Gastrocnemius medialis (tissue), 4 donors: ENCODE measurements around the gene RARRES1. TPM values are rescaled to one million over a fixed set of nuclear protein-coding genes. Genes with fewer than 3 reads are reported as not detected.
A peak's percentile ranks its signal among the peaks of the same experiment; 100 is the strongest.

Experiments used
- ATAC-seq, 2 donors: fragments of 150-250 bp; one replicate each; pipeline ENCODE4 v1.9.1; 2016
- DNase-seq, 2 donors: peaks; one replicate each; pipeline ENCODE4 v3.0.0-alpha.2; 2019
- H3K27ac ChIP-seq, 4 donors: fragments of 200-600 bp; sonication (generic); 1 replicate in 1 of 4; 2 replicates in 3 of 4; pipeline ENCODE4 v1.5.1; 2016 to 2018; ENCODE audit warnings: mild to moderate bottlenecking in 2 of 4, moderate library complexity in 1 of 4
- H3K27me3 ChIP-seq, 3 donors: fragments of 200-600 bp; sonication (generic) in 2 of 3; 1 replicate in 1 of 3; 2 replicates in 2 of 3; pipeline versions ENCODE4 v1.5.1 to v1.6.0; 2016 to 2019; ENCODE audit warnings: mild to moderate bottlenecking in 1 of 3, moderate library complexity in 1 of 3
- H3K36me3 ChIP-seq, 2 donors: fragments of 200-600 bp; sonication (generic) in 1 of 2; one replicate each; pipeline ENCODE4 v1.5.1; 2017 to 2018
- H3K4me1 ChIP-seq, 2 donors: fragments of 200-600 bp; sonication (generic) in 1 of 2; one replicate each; pipeline ENCODE4 v1.5.1; 2016 to 2017; ENCODE audit warnings: mild to moderate bottlenecking in 2 of 2
- H3K4me3 ChIP-seq, 4 donors: fragments of 200-600 bp; sonication (generic) in 3 of 4; 1 replicate in 1 of 4; 2 replicates in 3 of 4; pipeline ENCODE4 v1.5.1; 2016 to 2019; ENCODE audit warnings: mild to moderate bottlenecking in 2 of 4
- H3K9me3 ChIP-seq, 3 donors: fragments of 200-600 bp; sonication (generic) in 2 of 3; 1 replicate in 1 of 3; 2 replicates in 2 of 3; pipeline ENCODE4 v1.5.1; 2016 to 2019
- POLR2A ChIP-seq, 2 donors: fragments of 450-650 bp; IDR thresholded peaks; one replicate each; pipeline ENCODE4 v1.6.1; 2017; ENCODE audit warnings: antibody characterized with exemption in 2 of 2, mild to moderate bottlenecking in 2 of 2, moderate library complexity in 2 of 2
- in situ Hi-C, 4 donors: fragments of 200-750 bp; cut with MboI; loops; one replicate each; pipeline versions ENCODE4 v1.15.0 to v1.8.0; 2017; ENCODE audit warnings: low sequenced_read_pairs in 4 of 4
- intact Hi-C: fragments of 100-400 bp; cut with DNase I; formaldehyde crosslinking; loops from one replicate; pipeline ENCODE4 v1.15.1; 2023; ENCODE audit warnings: low total_unique reads
- total RNA-seq, 4 donors: library from RNA; depleted of rRNA; stranded (reverse); fragments of >200 nt; gene quantifications; one replicate each; pipeline versions ENCODE4 v1.1.0 to v1.2.3, GENCODE V29; 2016
- TF ChIP-seq, protein P1 (sequence below), 5 experiments: fragments of 450-650 bp in 3 of 5; fragments of 200-600 bp in 2 of 5; sonication (generic) in 2 of 5; IDR thresholded peaks in 4 of 5; conservative IDR thresholded peaks in 1 of 5; 1 replicate in 4 of 5; 2 replicates in 1 of 5; pipeline ENCODE4 v1.5.1; 2016 to 2019; ENCODE audit warnings: antibody characterized with exemption in 5 of 5, mild to moderate bottlenecking in 3 of 5, moderate library complexity in 3 of 5

Gene RARRES1
- total RNA-seq, 4 donors from 2014 or later, result 1.4 to 27.6 (median 4.4) TPM

DNA sequence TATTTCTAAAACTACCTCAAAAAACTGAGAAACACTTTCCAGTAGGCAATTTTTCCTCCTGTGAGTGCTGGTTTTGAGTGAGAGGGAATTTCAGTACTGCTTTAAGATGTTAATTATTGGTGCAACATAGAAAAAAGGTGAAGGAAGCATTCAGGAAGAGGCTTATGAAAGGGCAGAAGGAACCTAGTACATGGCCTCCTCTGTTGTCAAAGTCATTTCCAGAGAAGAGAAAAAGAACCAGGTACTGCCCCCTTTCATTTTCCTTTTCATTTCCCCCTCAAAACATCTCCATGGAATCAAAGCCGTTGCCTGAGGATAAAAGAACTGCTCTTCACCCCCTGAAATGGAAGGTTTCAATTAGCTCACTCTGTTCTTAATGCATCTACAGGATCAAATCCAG, 19.8 kb downstream of the RARRES1 start:
- Histone ChIP-seq H3K4me1 (peaks cover 4 to 6% of the 10 kb centered on the region in 2 donors), H3K27me3 (no peaks in the 10 kb centered on the region), H3K4me3 (no peak overlapping the region), H3K36me3 (peaks cover 0 to 14% of the 10 kb centered on the region in 2 donors), H3K27ac (peak overlapping the region in 2 of 4 donors; percentile 4 to 30), H3K9me3 (no peaks in the 10 kb centered on the region)
- ATAC-seq (no peak), DNase-seq (no peak)
- intact Hi-C loops, result no loop called here
- in situ Hi-C loops, result no loop called here
- TF ChIP-seq POLR2A (IDR thresholded peaks at IDR 0.05), result no peak
- TF ChIP-seq, protein P1, sequence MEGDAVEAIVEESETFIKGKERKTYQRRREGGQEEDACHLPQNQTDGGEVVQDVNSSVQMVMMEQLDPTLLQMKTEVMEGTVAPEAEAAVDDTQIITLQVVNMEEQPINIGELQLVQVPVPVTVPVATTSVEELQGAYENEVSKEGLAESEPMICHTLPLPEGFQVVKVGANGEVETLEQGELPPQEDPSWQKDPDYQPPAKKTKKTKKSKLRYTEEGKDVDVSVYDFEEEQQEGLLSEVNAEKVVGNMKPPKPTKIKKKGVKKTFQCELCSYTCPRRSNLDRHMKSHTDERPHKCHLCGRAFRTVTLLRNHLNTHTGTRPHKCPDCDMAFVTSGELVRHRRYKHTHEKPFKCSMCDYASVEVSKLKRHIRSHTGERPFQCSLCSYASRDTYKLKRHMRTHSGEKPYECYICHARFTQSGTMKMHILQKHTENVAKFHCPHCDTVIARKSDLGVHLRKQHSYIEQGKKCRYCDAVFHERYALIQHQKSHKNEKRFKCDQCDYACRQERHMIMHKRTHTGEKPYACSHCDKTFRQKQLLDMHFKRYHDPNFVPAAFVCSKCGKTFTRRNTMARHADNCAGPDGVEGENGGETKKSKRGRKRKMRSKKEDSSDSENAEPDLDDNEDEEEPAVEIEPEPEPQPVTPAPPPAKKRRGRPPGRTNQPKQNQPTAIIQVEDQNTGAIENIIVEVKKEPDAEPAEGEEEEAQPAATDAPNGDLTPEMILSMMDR (IDR thresholded peaks at IDR 0.05 in 4 of 5, conservative IDR thresholded peaks at IDR 0.05 in 1 of 5), result no peak

DNA sequence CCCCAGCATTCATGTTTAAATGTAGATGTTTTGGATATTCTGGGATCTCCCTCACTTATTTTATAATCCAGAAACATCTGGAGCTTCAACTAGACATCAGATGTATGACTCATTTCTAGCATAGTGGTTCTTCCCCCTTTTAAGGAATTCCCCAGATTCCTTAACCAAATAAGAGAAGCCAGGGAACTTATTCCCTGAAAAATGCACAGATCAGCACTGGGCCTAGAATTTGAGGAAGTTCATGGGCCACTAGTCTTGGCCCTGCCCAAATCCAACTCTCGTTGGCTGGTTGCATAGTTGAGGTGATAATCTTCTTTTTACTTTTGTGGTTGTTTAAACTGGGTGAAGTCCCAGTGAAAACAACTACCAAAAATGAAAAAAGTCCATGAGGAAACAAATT, 20.4 kb downstream of the RARRES1 start:
- ATAC-seq, result peak in 1 of 2 donors; percentile 41
- Histone ChIP-seq H3K27me3 (no peaks in the 10 kb centered on the region), H3K36me3 (peaks cover 0 to 14% of the 10 kb centered on the region in 2 donors), H3K27ac (peak overlapping the region in 1 of 4 donors; percentile 8), H3K9me3 (no peaks in the 10 kb centered on the region), H3K4me1 (peaks cover 4 to 6% of the 10 kb centered on the region in 2 donors), H3K4me3 (no peak overlapping the region)
- in situ Hi-C loops, result no loop called here
- no peak for TF ChIP-seq POLR2A (IDR thresholded peaks at IDR 0.05)
- TF ChIP-seq, protein P1 (IDR thresholded peaks at IDR 0.05 in 4 of 5, conservative IDR thresholded peaks at IDR 0.05 in 1 of 5), result no peak
- intact Hi-C loops, result no loop called here
- no peak for DNase-seq

DNA sequence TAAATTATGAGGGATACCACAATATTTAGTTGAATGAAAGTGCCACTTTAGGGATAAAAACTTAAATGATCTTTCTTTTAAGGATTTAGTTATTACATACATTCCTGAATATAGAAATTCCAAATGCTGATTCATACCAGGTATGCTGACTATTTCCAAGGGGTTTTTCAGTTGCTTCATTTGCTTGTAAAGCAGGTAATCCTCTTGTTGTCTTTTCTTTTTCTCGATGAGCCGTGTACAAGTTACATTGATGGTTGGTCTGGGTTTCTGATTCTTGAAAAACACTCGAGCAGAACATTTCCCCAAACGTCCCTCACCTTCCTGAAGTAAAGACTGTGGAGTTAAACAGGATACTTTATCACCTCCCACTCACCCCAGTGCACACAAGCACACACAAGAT, 21.7 kb downstream of the RARRES1 start:
- intact Hi-C loops, result no loop called here
- in situ Hi-C loops, result no loop called here

DNA sequence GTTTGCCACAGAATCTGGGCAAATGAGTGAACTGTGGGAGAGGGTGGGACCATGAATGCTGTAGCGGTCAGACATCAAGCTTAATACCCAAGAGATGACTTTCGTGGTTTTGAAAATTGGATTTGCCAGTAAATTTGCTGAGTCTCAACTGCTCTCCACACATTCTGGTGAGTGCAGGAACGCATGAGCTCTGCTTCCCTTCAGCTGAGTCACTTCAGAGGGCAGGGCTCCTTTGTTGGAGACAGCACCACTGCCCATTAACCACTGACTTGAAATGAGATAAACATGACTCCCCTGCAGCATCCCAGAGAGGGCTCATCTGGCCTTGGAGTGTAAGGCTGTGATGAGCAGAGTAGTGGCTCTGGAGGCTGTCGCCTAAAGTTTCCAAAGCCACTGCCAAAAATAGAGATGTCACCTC, 22.6 kb downstream of the RARRES1 start:
- DNase-seq (no peak), ATAC-seq (peak in 1 of 2 donors; percentile 28)
- TF ChIP-seq, protein P1 (IDR thresholded peaks at IDR 0.05 in 4 of 5, conservative IDR thresholded peaks at IDR 0.05 in 1 of 5), result no peak
- TF ChIP-seq POLR2A (IDR thresholded peaks at IDR 0.05), result no peak
- in situ Hi-C loops, result no loop called here
- Histone ChIP-seq H3K9me3 (no peaks in the 10 kb centered on the region), H3K4me1 (peaks cover 4 to 6% of the 10 kb centered on the region in 2 donors), H3K4me3 (no peak overlapping the region), H3K27ac (no peak overlapping the region), H3K27me3 (no peaks in the 10 kb centered on the region), H3K36me3 (peaks cover 0 to 14% of the 10 kb centered on the region in 2 donors)
- intact Hi-C loops, result no loop called here

More for the DNA sequence above, 21.7 kb downstream of the RARRES1 start:
- TF ChIP-seq POLR2A (IDR thresholded peaks at IDR 0.05), result no peak
- TF ChIP-seq, protein P1 (IDR thresholded peaks at IDR 0.05 in 4 of 5, conservative IDR thresholded peaks at IDR 0.05 in 1 of 5), result no peak
- DNase-seq (no peak), ATAC-seq (no peak)
- Histone ChIP-seq H3K9me3 (no peaks in the 10 kb centered on the region), H3K36me3 (peaks cover 0 to 14% of the 10 kb centered on the region in 2 donors), H3K4me3 (no peak overlapping the region), H3K27ac (no peak overlapping the region), H3K4me1 (peaks cover 4 to 6% of the 10 kb centered on the region in 2 donors), H3K27me3 (no peaks in the 10 kb centered on the region)

DNA sequence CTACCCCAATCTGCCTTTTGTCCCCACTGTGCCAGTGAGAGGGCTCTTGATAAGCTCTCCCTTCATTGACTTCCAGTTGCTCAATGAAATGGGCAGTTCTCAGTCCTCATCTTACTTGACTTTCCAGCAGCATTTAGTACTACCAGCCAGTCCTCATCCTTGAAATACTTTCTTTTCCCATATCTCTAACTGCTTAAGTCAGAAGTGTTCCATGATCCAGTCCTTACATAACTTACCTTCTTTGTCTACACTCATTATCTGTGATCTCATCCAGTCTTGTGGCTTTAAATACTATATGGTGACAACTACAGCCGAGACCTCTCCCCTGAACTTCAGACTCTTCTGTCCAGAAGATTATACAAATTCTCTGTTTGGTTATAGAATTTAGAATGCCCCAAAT, 28.7 kb downstream of the RARRES1 start:
- H3K4me1 ChIP-seq, result no peaks in the 10 kb centered on the region
- no peaks in the 10 kb centered on the region for H3K9me3 ChIP-seq
- intact Hi-C loops (no loop called here), in situ Hi-C loops (no loop called here)
- peaks cover 0 to 5% of the 10 kb centered on the region in 2 donors for H3K36me3 ChIP-seq
- no peak overlapping the region for H3K27ac ChIP-seq
- TF ChIP-seq, protein P1 (IDR thresholded peaks at IDR 0.05 in 4 of 5, conservative IDR thresholded peaks at IDR 0.05 in 1 of 5), result no peak
- TF ChIP-seq POLR2A (IDR thresholded peaks at IDR 0.05), result no peak
- H3K4me3 ChIP-seq, result no peak overlapping the region
- H3K27me3 ChIP-seq, result no peaks in the 10 kb centered on the region
- DNase-seq (no peak), ATAC-seq (no peak)
